Renal cortical epithelial cell (primary cell): ENCODE measurements around the gene GNG14. TPM values are rescaled to one million over a fixed set of nuclear protein-coding genes. Genes with fewer than 3 reads are reported as not detected.
"Not testable (repeated sequence)": the region's sequence is repeated elsewhere in the genome, so short reads cannot be mapped to it uniquely, and the experiment has no call there.

Source experiments
- DNase-seq: peaks from one replicate; pipeline ENCODE4 v3.0.0-alpha.2; 2011; ENCODE audit warnings: low read depth
- total RNA-seq: library from RNA; depleted of rRNA; stranded (reverse); fragments of >200 nt; gene quantifications from 2 replicates; pipeline ENCODE4 v1.2.3, GENCODE V29; 2014

The GNG14 gene
- total RNA-seq: not detected in 2 replicates

- DNase-seq: no peak
These were observed at the start of gene GNG14 for GRCh38 chr19:12687496-12688196. GNG14 (plus strand) TSS chr19:12687998; CDS start chr19:12688049, 51 bp downstream.

- no peak for DNase-seq
These were observed 49.1 kb upstream of the GNG14 start for GRCh38 chr19:12638611-12639182.

GRCh38 chr19:12639901-12640613 is 47.7 kb upstream of the GNG14 start:
- DNase-seq: peak; percentile 64

- no peak for DNase-seq
These were observed 46.3 kb upstream of the GNG14 start for GRCh38 chr19:12641456-12641855.

GRCh38 chr19:12642506-12642905 is 45.3 kb upstream of the GNG14 start:
- DNase-seq: no peak

GRCh38 chr19:12643716-12644115 is 44.1 kb upstream of the GNG14 start:
- DNase-seq: not testable (repeated sequence)

GRCh38 chr19:12646551-12646950 is 41.2 kb upstream of the GNG14 start:
- DNase-seq: no peak

- DNase-seq: no peak
These were observed 40.8 kb upstream of the GNG14 start for GRCh38 chr19:12647047-12647446.

- peak; percentile 29 for DNase-seq
These were observed 40.2 kb upstream of the GNG14 start for GRCh38 chr19:12647490-12648071.

GRCh38 chr19:12648088-12648487 is 39.7 kb upstream of the GNG14 start:
- DNase-seq: no peak

- DNase-seq: no peak
These were observed 37.9 kb upstream of the GNG14 start for GRCh38 chr19:12649941-12650340.

- DNase-seq: no peak
These were observed 35.6 kb upstream of the GNG14 start for GRCh38 chr19:12652219-12652618.

GRCh38 chr19:12655546-12655945 is 32.3 kb upstream of the GNG14 start:
- no peak for DNase-seq

- no peak for DNase-seq
These were observed 30.8 kb upstream of the GNG14 start for GRCh38 chr19:12656899-12657571.

GRCh38 chr19:12657966-12658365 is 29.8 kb upstream of the GNG14 start:
- no peak for DNase-seq

GRCh38 chr19:12660980-12661379 is 26.8 kb upstream of the GNG14 start:
- no peak for DNase-seq

GRCh38 chr19:12664406-12665280 is 23.2 kb upstream of the GNG14 start:
- no peak for DNase-seq

GRCh38 chr19:12665281-12665573 is 22.6 kb upstream of the GNG14 start:
- DNase-seq: no peak

- no peak for DNase-seq
These were observed 22.0 kb upstream of the GNG14 start for GRCh38 chr19:12665671-12666264.

- DNase-seq: peak; percentile 33
These were observed 21.3 kb upstream of the GNG14 start, which contains the start of the genes MAN2B1 and WDR83 for GRCh38 chr19:12666265-12667048. MAN2B1 (minus strand) TSS chr19:12666742; CDS start chr19:12666701, 41 bp downstream. WDR83 (plus strand) TSS chr19:12666807; CDS start chr19:12669791, 2,984 bp downstream.
